HuH-7 (cell line): ENCODE results near the gene KCNJ12.
"Not testable (repeated sequence)": the region's sequence is repeated elsewhere in the genome, so short reads cannot be mapped to it uniquely, and the experiment has no call there.

ENCODE experiments used
- DNase-seq: peaks from one replicate; pipeline ENCODE4 v3.0.0; 2011; ENCODE audit warnings: low spot score

Gene KCNJ12

GRCh38 chr17:21408224-21408623, 32.1 kb downstream of the KCNJ12 start:
- not testable (repeated sequence) for DNase-seq

- not testable (repeated sequence) for DNase-seq
These were observed 32.7 kb downstream of the KCNJ12 start for GRCh38 chr17:21408766-21409300.

- DNase-seq, result not testable (repeated sequence)
These were observed 33.2 kb downstream of the KCNJ12 start for GRCh38 chr17:21409388-21409787.

GRCh38 chr17:21409971-21410370, 33.8 kb downstream of the KCNJ12 start:
- DNase-seq, result not testable (repeated sequence)

GRCh38 chr17:21410371-21410770, 34.2 kb downstream of the KCNJ12 start:
- not testable (repeated sequence) for DNase-seq

GRCh38 chr17:21410906-21411678, 34.9 kb downstream of the KCNJ12 start:
- not testable (repeated sequence) for DNase-seq

GRCh38 chr17:21411679-21412205, 35.6 kb downstream of the KCNJ12 start:
- not testable (repeated sequence) for DNase-seq

GRCh38 chr17:21412207-21412681, 36.1 kb downstream of the KCNJ12 start:
- not testable (repeated sequence) for DNase-seq

GRCh38 chr17:21413570-21414279, 37.6 kb downstream of the KCNJ12 start:
- DNase-seq, result not testable (repeated sequence)

GRCh38 chr17:21414616-21415015, 38.5 kb downstream of the KCNJ12 start:
- not testable (repeated sequence) for DNase-seq

- DNase-seq, result not testable (repeated sequence)
These were observed 39.2 kb downstream of the KCNJ12 start for GRCh38 chr17:21415166-21415990.

- not testable (repeated sequence) for DNase-seq
These were observed 40.4 kb downstream of the KCNJ12 start for GRCh38 chr17:21416471-21416981.

GRCh38 chr17:21417349-21417748, 41.2 kb downstream of the KCNJ12 start:
- not testable (repeated sequence) for DNase-seq

- no peak for DNase-seq
These were observed 41.8 kb downstream of the KCNJ12 start for GRCh38 chr17:21417921-21418320.

GRCh38 chr17:21418446-21419298, 42.5 kb downstream of the KCNJ12 start:
- DNase-seq, result no peak

- no peak for DNase-seq
These were observed 43.4 kb downstream of the KCNJ12 start for GRCh38 chr17:21419299-21420239.

- DNase-seq, result not testable (repeated sequence)
These were observed 44.4 kb downstream of the KCNJ12 start for GRCh38 chr17:21420503-21421090.

GRCh38 chr17:21421421-21422310, 45.5 kb downstream of the KCNJ12 start:
- not testable (repeated sequence) for DNase-seq
